Measurements from ENCODE around the gene PGF.

Gene PGF

GRCh38 chr14:74918380-74918779 lies 37.0 kb downstream of the PGF start:
- ATAC-seq (ENCODE audit: low read depth) (no peak), DNase-seq (ENCODE audit: low spot score in 2 of 2) (no peak)
- no peak overlapping the region for H3K4me3 Mint-ChIP-seq
- peaks cover 3% of the 10 kb centered on the region for H3K4me1 Mint-ChIP-seq
- no peak overlapping the region for H3K27ac Mint-ChIP-seq
- H3K36me3 Mint-ChIP-seq = no peaks in the 10 kb centered on the region
- H3K9me3 Mint-ChIP-seq = no peaks in the 10 kb centered on the region
- H3K27me3 Mint-ChIP-seq = no peaks in the 10 kb centered on the region

- H3K9me3 Mint-ChIP-seq = no peaks in the 10 kb centered on the region
- no peaks in the 10 kb centered on the region for H3K36me3 Mint-ChIP-seq
- ATAC-seq (ENCODE audit: low read depth) = no peak
- no peaks in the 10 kb centered on the region for H3K27me3 Mint-ChIP-seq
- H3K27ac Mint-ChIP-seq = no peak overlapping the region
- H3K4me3 Mint-ChIP-seq = no peak overlapping the region
- H3K4me1 Mint-ChIP-seq = peaks cover 3% of the 10 kb centered on the region
- no peak for DNase-seq (ENCODE audit: low spot score in 2 of 2)
These were observed 37.7 kb downstream of the PGF start for GRCh38 chr14:74917646-74918081.

- no peak overlapping the region for H3K4me3 Mint-ChIP-seq
- no peaks in the 10 kb centered on the region for H3K27me3 Mint-ChIP-seq
- DNase-seq (ENCODE audit: low spot score in 2 of 2) = no peak
- no peaks in the 10 kb centered on the region for H3K36me3 Mint-ChIP-seq
- H3K27ac Mint-ChIP-seq = no peak overlapping the region
- H3K9me3 Mint-ChIP-seq = no peaks in the 10 kb centered on the region
- peaks cover 3% of the 10 kb centered on the region for H3K4me1 Mint-ChIP-seq
- no peak for ATAC-seq (ENCODE audit: low read depth)
These were observed 38.2 kb downstream of the PGF start for GRCh38 chr14:74917178-74917543.

GRCh38 chr14:74915826-74916225 lies 39.6 kb downstream of the PGF start:
- peaks cover 3% of the 10 kb centered on the region for H3K4me1 Mint-ChIP-seq
- DNase-seq (ENCODE audit: low spot score in 2 of 2) (no peak), ATAC-seq (ENCODE audit: low read depth) (no peak)
- H3K27me3 Mint-ChIP-seq = no peaks in the 10 kb centered on the region
- H3K27ac Mint-ChIP-seq = no peak overlapping the region
- H3K4me3 Mint-ChIP-seq = no peak overlapping the region
- no peaks in the 10 kb centered on the region for H3K36me3 Mint-ChIP-seq
- no peaks in the 10 kb centered on the region for H3K9me3 Mint-ChIP-seq

- H3K9me3 Mint-ChIP-seq = no peaks in the 10 kb centered on the region
- DNase-seq (ENCODE audit: low spot score in 2 of 2) (no peak), ATAC-seq (ENCODE audit: low read depth) (no peak)
- no peak overlapping the region for H3K27ac Mint-ChIP-seq
- no peaks in the 10 kb centered on the region for H3K4me1 Mint-ChIP-seq
- H3K36me3 Mint-ChIP-seq = no peaks in the 10 kb centered on the region
- H3K4me3 Mint-ChIP-seq = no peak overlapping the region
- no peaks in the 10 kb centered on the region for H3K27me3 Mint-ChIP-seq
These were observed 40.0 kb downstream of the PGF start for GRCh38 chr14:74915426-74915825.

- no peaks in the 10 kb centered on the region for H3K4me1 Mint-ChIP-seq
- no peaks in the 10 kb centered on the region for H3K36me3 Mint-ChIP-seq
- no peak overlapping the region for H3K4me3 Mint-ChIP-seq
- no peak overlapping the region for H3K27ac Mint-ChIP-seq
- DNase-seq (ENCODE audit: low spot score in 2 of 2) = no peak
- H3K27me3 Mint-ChIP-seq = no peaks in the 10 kb centered on the region
- H3K9me3 Mint-ChIP-seq = no peaks in the 10 kb centered on the region
- no peak for ATAC-seq (ENCODE audit: low read depth)
These were observed 41.3 kb downstream of the PGF start for GRCh38 chr14:74913986-74914573.

GRCh38 chr14:74913393-74913910 lies 41.9 kb downstream of the PGF start:
- no peak for ATAC-seq (ENCODE audit: low read depth)
- no peak overlapping the region for H3K27ac Mint-ChIP-seq
- no peaks in the 10 kb centered on the region for H3K27me3 Mint-ChIP-seq
- no peaks in the 10 kb centered on the region for H3K9me3 Mint-ChIP-seq
- no peak overlapping the region for H3K4me3 Mint-ChIP-seq
- no peak for DNase-seq (ENCODE audit: low spot score in 2 of 2)
- H3K4me1 Mint-ChIP-seq = no peaks in the 10 kb centered on the region
- H3K36me3 Mint-ChIP-seq = no peaks in the 10 kb centered on the region

- Mint-ChIP-seq H3K4me3 (no peak overlapping the region), H3K36me3 (no peaks in the 10 kb centered on the region), H3K4me1 (peaks cover under 1% of the 10 kb centered on the region), H3K27ac (no peak overlapping the region), H3K9me3 (no peaks in the 10 kb centered on the region), H3K27me3 (no peaks in the 10 kb centered on the region)
- DNase-seq (ENCODE audit: low spot score in 2 of 2) (no peak), ATAC-seq (ENCODE audit: low read depth) (no peak)
These were observed 42.6 kb downstream of the PGF start for GRCh38 chr14:74912801-74913200.

GRCh38 chr14:74912111-74912510 lies 43.3 kb downstream of the PGF start:
- H3K27ac Mint-ChIP-seq = no peak overlapping the region
- no peaks in the 10 kb centered on the region for H3K9me3 Mint-ChIP-seq
- ATAC-seq (ENCODE audit: low read depth) (no peak), DNase-seq (ENCODE audit: low spot score in 2 of 2) (no peak)
- peaks cover 7% of the 10 kb centered on the region for H3K4me1 Mint-ChIP-seq
- no peaks in the 10 kb centered on the region for H3K27me3 Mint-ChIP-seq
- no peaks in the 10 kb centered on the region for H3K36me3 Mint-ChIP-seq
- H3K4me3 Mint-ChIP-seq = no peak overlapping the region

GRCh38 chr14:74911704-74912103 lies 43.7 kb downstream of the PGF start:
- Mint-ChIP-seq H3K27ac (no peak overlapping the region), H3K9me3 (no peaks in the 10 kb centered on the region), H3K4me3 (no peak overlapping the region), H3K27me3 (no peaks in the 10 kb centered on the region), H3K36me3 (no peaks in the 10 kb centered on the region), H3K4me1 (peaks cover 8% of the 10 kb centered on the region)
- DNase-seq (ENCODE audit: low spot score in 2 of 2) (no peak), ATAC-seq (ENCODE audit: low read depth) (no peak)

- no peak overlapping the region for H3K27ac Mint-ChIP-seq
These were observed 44.2 kb downstream of the PGF start for GRCh38 chr14:74911221-74911620.

GRCh38 chr14:74910556-74910955 lies 44.8 kb downstream of the PGF start:
- H3K9me3 Mint-ChIP-seq = no peaks in the 10 kb centered on the region
- no peaks in the 10 kb centered on the region for H3K36me3 Mint-ChIP-seq
- DNase-seq (ENCODE audit: low spot score in 2 of 2) (no peak), ATAC-seq (ENCODE audit: low read depth) (no peak)
- peaks cover 8% of the 10 kb centered on the region for H3K4me1 Mint-ChIP-seq
- H3K27ac Mint-ChIP-seq = no peak overlapping the region
- H3K27me3 Mint-ChIP-seq = no peaks in the 10 kb centered on the region
- H3K4me3 Mint-ChIP-seq = no peak overlapping the region

More at GRCh38 chr14:74911221-74911620, 44.2 kb downstream of the PGF start:
- H3K9me3 Mint-ChIP-seq = no peaks in the 10 kb centered on the region
- DNase-seq (ENCODE audit: low spot score in 2 of 2) (no peak), ATAC-seq (ENCODE audit: low read depth) (no peak)
- no peak overlapping the region for H3K4me3 Mint-ChIP-seq
- H3K27me3 Mint-ChIP-seq = no peaks in the 10 kb centered on the region
- no peaks in the 10 kb centered on the region for H3K36me3 Mint-ChIP-seq
- peaks cover 8% of the 10 kb centered on the region for H3K4me1 Mint-ChIP-seq

- no peaks in the 10 kb centered on the region for H3K36me3 Mint-ChIP-seq
- H3K4me3 Mint-ChIP-seq = no peak overlapping the region
- H3K9me3 Mint-ChIP-seq = no peaks in the 10 kb centered on the region
- H3K27ac Mint-ChIP-seq = no peak overlapping the region
- no peak for ATAC-seq (ENCODE audit: low read depth)
- peaks cover 9% of the 10 kb centered on the region for H3K4me1 Mint-ChIP-seq
- no peak for DNase-seq (ENCODE audit: low spot score in 2 of 2)
- no peaks in the 10 kb centered on the region for H3K27me3 Mint-ChIP-seq
These were observed 45.5 kb downstream of the PGF start for GRCh38 chr14:74909911-74910310.

- ATAC-seq (ENCODE audit: low read depth) (no peak), DNase-seq (ENCODE audit: low spot score in 2 of 2) (no peak)
- Mint-ChIP-seq H3K27me3 (no peaks in the 10 kb centered on the region), H3K27ac (no peak overlapping the region), H3K4me3 (no peak overlapping the region), H3K36me3 (no peaks in the 10 kb centered on the region), H3K4me1 (peaks cover 13% of the 10 kb centered on the region), H3K9me3 (no peaks in the 10 kb centered on the region)
These were observed 45.9 kb downstream of the PGF start for GRCh38 chr14:74909501-74909900.

GRCh38 chr14:74908861-74909341 lies 46.5 kb downstream of the PGF start:
- no peak for DNase-seq (ENCODE audit: low spot score in 2 of 2)
- Mint-ChIP-seq H3K27me3 (no peaks in the 10 kb centered on the region), H3K36me3 (no peaks in the 10 kb centered on the region), H3K9me3 (no peaks in the 10 kb centered on the region), H3K4me1 (peaks cover 17% of the 10 kb centered on the region), H3K27ac (no peak overlapping the region), H3K4me3 (no peak overlapping the region)
- ATAC-seq (ENCODE audit: low read depth) = no peak
